ENCODE data around the gene NDST3.

DNA sequence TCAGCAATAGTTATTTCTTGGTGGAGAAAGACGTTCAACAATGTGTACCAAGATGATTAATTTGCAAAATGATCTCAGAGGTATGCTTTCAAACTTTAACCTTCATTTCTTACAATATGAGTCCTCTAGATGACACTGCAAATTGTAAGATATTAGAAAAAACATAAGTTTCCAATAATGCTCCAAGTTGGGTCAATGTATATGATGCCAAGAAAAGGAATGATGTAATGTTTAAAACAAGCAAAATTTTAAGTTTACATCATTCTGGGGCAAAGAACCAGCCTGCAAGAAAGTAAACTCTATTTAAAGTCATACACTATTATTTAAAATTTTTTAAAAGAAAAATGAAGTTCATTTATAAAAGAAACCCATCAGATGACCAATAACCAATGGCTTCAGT, 262.4 kb downstream of the NDST3 start:
- TF ChIP-seq, protein P1, sequence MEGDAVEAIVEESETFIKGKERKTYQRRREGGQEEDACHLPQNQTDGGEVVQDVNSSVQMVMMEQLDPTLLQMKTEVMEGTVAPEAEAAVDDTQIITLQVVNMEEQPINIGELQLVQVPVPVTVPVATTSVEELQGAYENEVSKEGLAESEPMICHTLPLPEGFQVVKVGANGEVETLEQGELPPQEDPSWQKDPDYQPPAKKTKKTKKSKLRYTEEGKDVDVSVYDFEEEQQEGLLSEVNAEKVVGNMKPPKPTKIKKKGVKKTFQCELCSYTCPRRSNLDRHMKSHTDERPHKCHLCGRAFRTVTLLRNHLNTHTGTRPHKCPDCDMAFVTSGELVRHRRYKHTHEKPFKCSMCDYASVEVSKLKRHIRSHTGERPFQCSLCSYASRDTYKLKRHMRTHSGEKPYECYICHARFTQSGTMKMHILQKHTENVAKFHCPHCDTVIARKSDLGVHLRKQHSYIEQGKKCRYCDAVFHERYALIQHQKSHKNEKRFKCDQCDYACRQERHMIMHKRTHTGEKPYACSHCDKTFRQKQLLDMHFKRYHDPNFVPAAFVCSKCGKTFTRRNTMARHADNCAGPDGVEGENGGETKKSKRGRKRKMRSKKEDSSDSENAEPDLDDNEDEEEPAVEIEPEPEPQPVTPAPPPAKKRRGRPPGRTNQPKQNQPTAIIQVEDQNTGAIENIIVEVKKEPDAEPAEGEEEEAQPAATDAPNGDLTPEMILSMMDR (IDR thresholded peaks at IDR 0.05; ENCODE audit: borderline replicate concordance, extremely low read depth, low read length, poor library complexity, severe bottlenecking): no peak
- TF ChIP-seq EZH2 (IDR thresholded peaks at IDR 0.05; ENCODE audit: borderline replicate concordance, low read depth, low read length, severe bottlenecking): no peak

Data from DND-41 (cell line).